Measurements from ENCODE around the gene CREBBP. TPM values are rescaled to one million over a fixed set of nuclear protein-coding genes. Genes with fewer than 3 reads are reported as not detected.
A peak's percentile ranks its signal among the peaks of the same experiment; 100 is the strongest.

CREBBP gene
- total and polyA plus RNA-seq, 2 donors (not counting 3 experiments of a cell fraction or from before 2014, with no cell fraction given) = 13.8 to 72.7 TPM

DNA sequence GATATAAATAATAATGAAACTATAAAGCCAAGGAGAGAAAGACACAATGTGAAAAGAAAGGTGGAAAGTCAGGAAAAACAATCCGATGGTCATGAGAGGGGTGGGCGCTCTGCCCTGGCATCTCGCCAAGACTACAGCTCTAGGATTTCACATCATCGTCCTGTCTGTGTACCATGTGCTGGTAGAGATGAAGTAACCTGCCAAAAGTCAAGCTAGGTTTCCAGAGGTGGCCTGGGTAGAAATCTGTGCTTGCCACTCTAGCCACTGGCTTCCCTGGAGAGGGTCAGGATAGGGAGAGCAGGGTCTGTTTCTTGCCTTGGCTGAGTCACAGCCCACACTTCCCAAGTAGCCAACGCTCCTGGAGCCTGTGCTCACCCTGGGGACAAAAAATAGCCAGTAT is 132.2 kb downstream of the CREBBP start:
- Histone ChIP-seq H2AFZ (ENCODE audit: low read depth, low read length) (no peak overlapping the region), H3K27ac (ENCODE audit: insufficient read depth, low read depth, low read length) (no peak overlapping the region), H3K27me3 (ENCODE audit: control insufficient read depth in 2 of 2, insufficient read depth in 2 of 2, low read length in 2 of 2) (no peaks in the 10 kb centered on the region), H3K4me3 (replicated peaks in 1 of 3; ENCODE audit: insufficient read depth in 1 of 3, low read depth in 1 of 3, low read length in 3 of 3) (no peak overlapping the region), H3K9me1 (replicated peaks; ENCODE audit: control insufficient read depth, extremely low read depth, insufficient read depth, low read length) (no peaks in the 10 kb centered on the region), H3K4me1 (ENCODE audit: control insufficient read depth, extremely low read depth, insufficient read depth, low read length) (no peaks in the 10 kb centered on the region), H3K4me2 (ENCODE audit: insufficient read depth, low read length) (no peak overlapping the region), H3K9ac (replicated peaks; ENCODE audit: extremely low read depth, insufficient read depth, low read length) (no peak overlapping the region), H3K36me3 (ENCODE audit: control insufficient read depth in 2 of 2, extremely low read depth in 1 of 2, insufficient read depth in 2 of 2, low read length in 2 of 2) (peaks cover 14 to 36% of the 10 kb centered on the region in 2 experiments), H3K9me3 (replicated peaks; ENCODE audit: control insufficient read depth, insufficient read depth, low read length) (no peaks in the 10 kb centered on the region), H3K79me2 (ENCODE audit: control insufficient read depth, insufficient read depth, low read length) (no peaks in the 10 kb centered on the region), H4K20me1 (replicated peaks; ENCODE audit: control insufficient read depth, extremely low read depth, insufficient read depth, low read length) (no peaks in the 10 kb centered on the region)
- ChIA-PET POLR2A (no interaction called here), CTCF (no interaction called here)
- FAIRE-seq (no peak), DNase-seq (ENCODE audit: low read depth, low spot score) (peak; percentile 7)
- BruUV-seq (replicated peaks) = no TSS peak
- TF ChIP-seq FOS (IDR thresholded peaks at IDR 0.05; ENCODE audit: borderline replicate concordance, insufficient read depth, low read length) = no peak
- TF ChIP-seq MAX (IDR thresholded peaks at IDR 0.05; ENCODE audit: insufficient read depth, insufficient read length) = no peak
- TF ChIP-seq EZH2 (IDR thresholded peaks at IDR 0.05; ENCODE audit: borderline replicate concordance, low read depth, low read length, severe bottlenecking) = no peak
- TF ChIP-seq GATA2 (IDR thresholded peaks at IDR 0.05; ENCODE audit: insufficient read depth, insufficient read length, low read depth, low read length) = no peak
- TF ChIP-seq, protein P1, sequence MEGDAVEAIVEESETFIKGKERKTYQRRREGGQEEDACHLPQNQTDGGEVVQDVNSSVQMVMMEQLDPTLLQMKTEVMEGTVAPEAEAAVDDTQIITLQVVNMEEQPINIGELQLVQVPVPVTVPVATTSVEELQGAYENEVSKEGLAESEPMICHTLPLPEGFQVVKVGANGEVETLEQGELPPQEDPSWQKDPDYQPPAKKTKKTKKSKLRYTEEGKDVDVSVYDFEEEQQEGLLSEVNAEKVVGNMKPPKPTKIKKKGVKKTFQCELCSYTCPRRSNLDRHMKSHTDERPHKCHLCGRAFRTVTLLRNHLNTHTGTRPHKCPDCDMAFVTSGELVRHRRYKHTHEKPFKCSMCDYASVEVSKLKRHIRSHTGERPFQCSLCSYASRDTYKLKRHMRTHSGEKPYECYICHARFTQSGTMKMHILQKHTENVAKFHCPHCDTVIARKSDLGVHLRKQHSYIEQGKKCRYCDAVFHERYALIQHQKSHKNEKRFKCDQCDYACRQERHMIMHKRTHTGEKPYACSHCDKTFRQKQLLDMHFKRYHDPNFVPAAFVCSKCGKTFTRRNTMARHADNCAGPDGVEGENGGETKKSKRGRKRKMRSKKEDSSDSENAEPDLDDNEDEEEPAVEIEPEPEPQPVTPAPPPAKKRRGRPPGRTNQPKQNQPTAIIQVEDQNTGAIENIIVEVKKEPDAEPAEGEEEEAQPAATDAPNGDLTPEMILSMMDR (IDR thresholded peaks at IDR 0.05; ENCODE audit: extremely low read depth in 1 of 2, insufficient read depth in 1 of 2, low read depth in 1 of 2, low read length in 2 of 2) = no peak
- TF ChIP-seq JUN (IDR thresholded peaks at IDR 0.05; ENCODE audit: borderline replicate concordance, insufficient read depth, insufficient read length, low read depth) = no peak
- no peak for TF ChIP-seq MYC (IDR thresholded peaks at IDR 0.05; ENCODE audit: low read depth, low read length)
- dilution Hi-C loops (cut with MboI; ENCODE audit: extremely low pct_ligation_motif_present, low sequenced_read_pairs) (no loop called here), intact Hi-C loops (cut with micrococcal nuclease) (no loop called here)

All from endothelial cell of umbilical vein (primary cell).